H9 (cell line): ENCODE data around the gene TMEM255A. TPM values are rescaled to one million over a fixed set of nuclear protein-coding genes. Genes with fewer than 3 reads are reported as not detected.

Experiments
- DNase-seq: peaks from one replicate; pipeline ENCODE4 v3.0.0-alpha.2; 2017
- H2AFZ ChIP-seq: one replicate; pipeline ENCODE4 v1.6.1; 2013; ENCODE audit warnings: mild to moderate bottlenecking, low read length, control low read depth, moderate library complexity
- H2AK5ac ChIP-seq: 2 replicates; pipeline ENCODE4 v1.6.1; 2013; ENCODE audit warnings: low read length, control low read depth, mixed read lengths; ENCODE audit not compliant: insufficient read length
- H2BK120ac ChIP-seq: one replicate; pipeline ENCODE4 v1.6.1; 2013; ENCODE audit warnings: low read depth, mild to moderate bottlenecking, low read length, control low read depth, inconsistent platforms; ENCODE audit not compliant: poor library complexity, severe bottlenecking
- H2BK12ac ChIP-seq: 2 replicates; pipeline ENCODE4 v1.6.1; 2013; ENCODE audit warnings: low read length, control low read depth, mixed read lengths, low read depth; ENCODE audit not compliant: insufficient read length
- H2BK15ac ChIP-seq: 2 replicates; pipeline ENCODE4 v1.6.1; 2013; ENCODE audit warnings: low read depth, low read length, control low read depth
- H2BK20ac ChIP-seq: one replicate; pipeline ENCODE4 v1.6.1; 2013; ENCODE audit warnings: low read depth, mild to moderate bottlenecking, low read length, control low read depth, inconsistent platforms; ENCODE audit not compliant: poor library complexity, severe bottlenecking
- H2BK5ac ChIP-seq: 2 replicates; pipeline ENCODE4 v1.6.1; 2013; ENCODE audit warnings: low read length, control low read depth, mixed read lengths; ENCODE audit not compliant: insufficient read length
- H3K14ac ChIP-seq: 2 replicates; pipeline ENCODE4 v1.6.1; 2013; ENCODE audit warnings: low read length, control low read depth; ENCODE audit not compliant: insufficient read depth
- H3K18ac ChIP-seq: 2 replicates; pipeline ENCODE4 v1.6.1; 2013; ENCODE audit warnings: low read depth, mild to moderate bottlenecking, mixed read lengths, low read length, control low read depth; ENCODE audit not compliant: insufficient read length
- H3K23ac ChIP-seq: 2 replicates; pipeline ENCODE4 v1.6.1; 2013; ENCODE audit warnings: low read length, control low read depth, mixed read lengths, low read depth; ENCODE audit not compliant: insufficient read length
- H3K23me2 ChIP-seq: 2 replicates; pipeline ENCODE4 v1.6.1; 2013; ENCODE audit warnings: low read depth, mild to moderate bottlenecking, mixed read lengths, low read length, control low read depth; ENCODE audit not compliant: insufficient read length, poor library complexity, severe bottlenecking
- H3K27ac ChIP-seq: 2 replicates; pipeline ENCODE4 v1.5.1; 2013; ENCODE audit warnings: low read length, control low read depth, mixed read lengths, low read depth; ENCODE audit not compliant: insufficient read length
- H3K27me3 ChIP-seq: 2 replicates; pipeline ENCODE4 v1.6.1; 2013; ENCODE audit warnings: low read length, control low read depth, inconsistent platforms; ENCODE audit not compliant: insufficient read depth
- H3K4ac ChIP-seq: 2 replicates; pipeline ENCODE4 v1.6.1; 2013; ENCODE audit warnings: low read depth, mild to moderate bottlenecking, control low read depth, inconsistent platforms, low read length, moderate library complexity
- H3K4me1 ChIP-seq: 2 replicates; pipeline ENCODE4 v1.6.1; 2013; ENCODE audit warnings: low read length, control low read depth, inconsistent platforms; ENCODE audit not compliant: insufficient read depth
- H3K4me2 ChIP-seq: 2 replicates; pipeline ENCODE4 v1.6.1; 2013; ENCODE audit warnings: low read length, control low read depth, mixed read lengths; ENCODE audit not compliant: insufficient read length, insufficient read depth
- H3K56ac ChIP-seq: 2 replicates; pipeline ENCODE4 v1.6.1; 2013; ENCODE audit warnings: low read depth, mild to moderate bottlenecking, mixed read lengths, low read length, control low read depth; ENCODE audit not compliant: insufficient read length
- H3K79me1 ChIP-seq: 2 replicates; pipeline ENCODE4 v1.6.1; 2013; ENCODE audit warnings: low read depth, mild to moderate bottlenecking, moderate library complexity, low read length, control low read depth, inconsistent platforms; ENCODE audit not compliant: insufficient read depth, poor library complexity, severe bottlenecking
- H3K79me2 ChIP-seq: 2 replicates; pipeline ENCODE4 v1.6.1; 2013; ENCODE audit warnings: low read length, control low read depth, inconsistent platforms; ENCODE audit not compliant: insufficient read depth
- H3K9ac ChIP-seq: 2 replicates; pipeline ENCODE4 v1.6.1; 2013; ENCODE audit warnings: low read length, control low read depth, mixed read lengths; ENCODE audit not compliant: insufficient read length; ENCODE audit errors: extremely low read depth
- H3K9me3 ChIP-seq: one replicate; pipeline ENCODE4 v1.6.1; 2013; ENCODE audit warnings: low read depth, low read length, inconsistent platforms; ENCODE audit not compliant: control insufficient read depth
- H3T11ph ChIP-seq: one replicate; pipeline ENCODE4 v1.6.1; 2013; ENCODE audit warnings: mild to moderate bottlenecking, low read length, control low read depth, inconsistent platforms
- H4K20me1 ChIP-seq: one replicate; pipeline ENCODE4 v1.6.1; 2013; ENCODE audit not compliant: control insufficient read depth, insufficient read length, insufficient read depth
- H4K5ac ChIP-seq: 2 replicates; pipeline ENCODE4 v1.6.1; 2013; ENCODE audit warnings: low read depth, mild to moderate bottlenecking, mixed read lengths, low read length, control low read depth; ENCODE audit not compliant: insufficient read length
- H4K8ac ChIP-seq: replicated peaks from 2 replicates; pipeline ENCODE4 v1.6.1; 2013; ENCODE audit warnings: low read length, control low read depth, mixed read lengths, low read depth; ENCODE audit not compliant: insufficient read length
- H4K91ac ChIP-seq: 2 replicates; pipeline ENCODE4 v1.6.1; 2013; ENCODE audit warnings: low read depth, mild to moderate bottlenecking, moderate library complexity, mixed read lengths, low read length, control low read depth; ENCODE audit not compliant: insufficient read length
- H3K27ac Mint-ChIP-seq, 3 experiments: 2 replicates in 2 of 3; 3 replicates in 1 of 3; pipeline ENCODE4 v1.8.0; 2020 to 2021; ENCODE audit warnings: mixed read lengths in 3 of 3, mild to moderate bottlenecking in 1 of 3, moderate library complexity in 1 of 3
- H3K27me3 Mint-ChIP-seq: 2 replicates; pipeline ENCODE4 v1.8.0; 2021; ENCODE audit warnings: low read depth, mild to moderate bottlenecking, moderate library complexity, mixed read lengths
- H3K36me3 Mint-ChIP-seq, 3 experiments: 2 replicates in 2 of 3; 3 replicates in 1 of 3; pipeline ENCODE4 v1.8.0; 2020 to 2021; ENCODE audit warnings: low read depth in 3 of 3, mixed read lengths in 3 of 3; ENCODE audit not compliant: insufficient read depth in 1 of 3
- H3K4me1 Mint-ChIP-seq, 2 experiments: 2 replicates each; pipeline ENCODE4 v1.8.0; 2020; ENCODE audit warnings: mixed read lengths in 2 of 2
- H3K4me3 Mint-ChIP-seq, 2 experiments: 2 replicates in 1 of 2; 3 replicates in 1 of 2; pipeline ENCODE4 v1.8.0; 2020 to 2021; ENCODE audit warnings: mild to moderate bottlenecking in 2 of 2, mixed read lengths in 2 of 2, moderate library complexity in 1 of 2
- H3K9me3 Mint-ChIP-seq, 2 experiments: 2 replicates in 1 of 2; 3 replicates in 1 of 2; pipeline ENCODE4 v1.8.0; 2020; ENCODE audit warnings: mild to moderate bottlenecking in 2 of 2, mixed read lengths in 2 of 2, moderate library complexity in 1 of 2
- CTCF ChIP-seq: fragments of 200-600 bp; sonication (generic); conservative IDR thresholded peaks from 3 replicates; pipeline ENCODE4 v1.8.0; 2021; ENCODE audit warnings: antibody characterized with exemption, mild to moderate bottlenecking
- WGBS: extraction: QIAGEN DNeasy Blood & Tissue Kit; methylation state at CpG from one replicate; pipeline ENCODE4 v1.1.7; 2013; ENCODE audit warnings: missing lambda C conversion rate, low lambda C conversion rate, mixed read lengths; ENCODE audit not compliant: insufficient read length; ENCODE audit errors: extremely low coverage; 5-methylcytosine and 5-hydroxymethylcytosine counted together
- total RNA-seq: library from RNA; stranded (reverse); gene quantifications from 2 replicates; pipeline ENCODE4 v1.2.1, GENCODE V29; 2021

The TMEM255A gene
- total RNA-seq, 1 experiment from 2014 or later: 0.77 TPM

DNA sequence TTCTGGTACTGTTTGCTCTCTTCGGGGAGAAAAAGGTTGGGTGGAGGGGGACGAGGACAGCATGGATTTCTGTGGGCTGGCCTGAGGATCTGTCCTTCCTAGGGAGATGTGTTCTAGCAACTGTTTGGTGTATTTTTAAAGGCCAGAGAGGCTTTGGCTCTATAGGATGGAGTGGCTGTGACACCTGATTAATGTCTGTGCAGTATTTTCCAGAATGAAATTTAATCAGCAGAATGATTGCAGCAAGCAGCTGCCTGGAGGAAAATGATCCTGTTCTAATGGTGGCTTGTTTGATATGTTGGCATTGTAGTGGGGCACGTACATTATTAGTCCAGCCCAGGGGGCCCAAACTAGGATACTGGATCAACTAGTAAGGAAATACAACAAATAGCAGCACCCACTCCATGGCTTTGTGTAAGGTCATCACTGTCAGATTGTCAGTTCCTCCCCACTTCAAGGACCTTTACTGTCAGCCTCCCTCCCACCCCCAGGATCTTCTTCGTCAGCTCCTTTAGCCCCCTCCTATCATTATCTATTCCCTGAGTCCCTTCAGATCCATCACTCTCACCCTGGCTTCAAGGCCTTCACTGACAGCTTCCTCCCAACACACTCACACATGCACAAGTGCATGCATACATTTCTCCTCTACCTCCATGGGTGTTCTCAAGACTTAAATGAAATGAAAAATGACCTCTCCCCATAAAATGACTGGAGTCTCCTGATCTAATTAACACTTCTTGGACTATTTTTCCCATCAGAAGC lies 10.4 kb upstream of the TMEM255A start:
- no peak overlapping the region for H3K27ac Mint-ChIP-seq
- Histone ChIP-seq H4K20me1 (no peaks in the 10 kb centered on the region), H2BK120ac (no peak overlapping the region), H3K4me1 (no peaks in the 10 kb centered on the region), H2BK20ac (no peak overlapping the region), H3K9me3 (peaks cover 14% of the 10 kb centered on the region), H3T11ph (no peak overlapping the region), H2AFZ (no peak overlapping the region), H3K23ac (no peak overlapping the region), H3K14ac (no peak overlapping the region), H3K79me2 (no peaks in the 10 kb centered on the region), H4K91ac (no peak overlapping the region), H2BK5ac (no peak overlapping the region), H3K79me1 (no peaks in the 10 kb centered on the region), H3K18ac (no peak overlapping the region), H2BK12ac (no peak overlapping the region), H4K5ac (no peak overlapping the region), H3K27me3 (no peaks in the 10 kb centered on the region), H3K23me2 (no peaks in the 10 kb centered on the region), H3K4ac (no peak overlapping the region), H3K4me2 (no peak overlapping the region), H3K27ac (no peak overlapping the region), H3K56ac (no peak overlapping the region), H4K8ac (no peak overlapping the region), H2AK5ac (no peak overlapping the region), H2BK15ac (no peak overlapping the region), H3K9ac (no peak overlapping the region)
- no peak for TF ChIP-seq CTCF
- H3K27me3 Mint-ChIP-seq: peaks cover 16% of the 10 kb centered on the region
- WGBS: no CpG with 5 or more reads among the region's 4 CpGs
- no peak for DNase-seq
- H3K4me3 Mint-ChIP-seq: no peak overlapping the region
- peaks cover 0 to 4% of the 10 kb centered on the region in 2 experiments; a peak in 3 of 4 replicates for H3K4me1 Mint-ChIP-seq
- peaks cover 50 to 51% of the 10 kb centered on the region in 2 experiments for H3K9me3 Mint-ChIP-seq
- no peaks in the 10 kb centered on the region; a peak in 1 of 7 replicates for H3K36me3 Mint-ChIP-seq
